Activated T-cell treated with anti-CD3 and anti-CD28 coated beads for 4 hours (primary cell): ENCODE results near the gene STK26.

Experiments
- DNase-seq: peaks from one replicate; pipeline ENCODE4 v3.0.0-alpha.2; 2020

Gene STK26

GRCh38 chrX:132101206-132101605, 78.1 kb downstream of the STK26 start:
- no peak for DNase-seq

DNA sequence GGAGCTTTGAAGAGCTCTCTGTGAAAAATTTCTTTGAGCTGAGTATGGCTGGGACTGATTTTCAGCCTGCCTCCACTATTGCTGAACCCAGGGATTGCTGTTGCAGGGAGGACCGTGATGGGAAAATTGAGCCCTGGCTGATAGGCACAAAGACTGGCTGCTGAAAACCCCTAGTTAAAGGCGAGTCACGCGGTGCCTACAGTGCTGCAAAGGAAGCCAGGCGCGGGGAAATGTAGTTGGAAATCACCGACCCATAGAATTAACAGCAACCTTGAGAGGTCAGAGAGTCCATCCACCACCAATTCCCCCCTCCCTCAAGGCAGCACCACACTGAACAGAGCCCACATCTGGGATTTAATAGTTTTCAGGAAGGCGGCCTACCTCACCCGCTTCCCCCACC, 78.7 kb downstream of the STK26 start:
- DNase-seq = no peak

DNA sequence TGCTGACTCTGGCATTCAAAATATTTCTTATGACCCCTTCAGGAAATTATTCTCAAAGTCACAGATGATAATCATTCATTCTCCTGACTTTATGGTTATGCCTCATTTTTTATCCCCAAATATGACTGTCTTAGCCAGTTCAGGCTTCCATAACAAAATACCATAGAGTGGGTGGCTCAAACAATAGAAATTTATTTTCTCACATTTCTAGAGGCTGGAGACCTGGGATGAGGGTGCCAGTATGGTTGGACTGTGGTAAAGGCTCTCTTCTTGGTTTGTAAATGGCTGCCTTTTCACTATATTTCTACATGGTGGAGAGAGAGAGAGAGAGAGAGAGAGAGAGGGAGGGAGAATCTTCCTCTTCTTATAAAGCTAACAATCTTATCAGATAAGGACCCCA, 84.2 kb downstream of the STK26 start:
- DNase-seq = no peak

- no peak for DNase-seq
These were observed 91.5 kb downstream of the STK26 start for GRCh38 chrX:132114607-132115006.

DNA sequence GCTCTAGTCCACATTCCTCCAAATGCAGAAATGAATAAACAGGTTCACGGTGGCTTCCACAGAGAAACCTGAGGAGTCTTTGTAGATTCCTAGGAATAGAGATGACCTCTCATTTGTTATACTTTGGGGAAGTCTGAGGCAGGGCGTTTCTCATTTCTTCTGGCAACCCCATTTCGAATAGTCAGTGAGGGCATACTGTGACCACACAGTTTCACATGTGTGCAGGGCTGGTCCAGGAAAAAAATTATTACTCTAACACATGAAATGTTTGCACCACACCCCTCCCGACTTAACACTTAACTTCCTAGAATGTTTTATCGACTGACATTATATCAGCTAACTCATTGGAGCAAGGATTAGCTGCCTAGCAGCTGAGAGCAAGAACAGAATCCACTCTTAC, 92.7 kb downstream of the STK26 start:
- no peak for DNase-seq

- no peak for DNase-seq
These were observed 95.3 kb downstream of the STK26 start for GRCh38 chrX:132118358-132118757.

DNA sequence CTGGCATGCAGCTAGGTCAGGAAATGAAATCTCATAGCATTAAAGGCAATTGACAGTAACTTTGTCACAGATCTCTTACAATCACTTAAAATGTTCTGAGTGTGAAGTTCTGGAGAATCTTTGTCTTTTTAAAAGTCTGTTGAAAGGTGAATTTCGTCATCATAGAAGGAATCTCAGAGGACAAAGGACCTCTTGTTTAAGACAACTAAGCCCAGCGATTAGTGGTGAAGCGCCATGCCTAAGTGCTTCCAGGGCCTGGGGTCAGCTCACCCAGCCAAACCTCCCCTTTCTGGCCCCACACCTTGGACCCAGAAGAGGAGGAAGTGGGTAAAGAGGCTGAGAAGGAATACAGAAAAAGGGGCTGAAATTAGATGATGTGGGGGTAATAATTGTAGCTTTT, 96.2 kb downstream of the STK26 start:
- no peak for DNase-seq

GRCh38 chrX:132119821-132120515, 96.9 kb downstream of the STK26 start:
- no peak for DNase-seq

- no peak for DNase-seq
These were observed 97.8 kb downstream of the STK26 start for GRCh38 chrX:132120913-132121312.
